Omental fat pad (tissue), 4 donors: ENCODE measurements around the gene B4GALNT3. TPM values are rescaled to one million over a fixed set of nuclear protein-coding genes. Genes with fewer than 3 reads are reported as not detected.

ENCODE experiments used
- ATAC-seq: fragments of 150-250 bp; one replicate; pipeline ENCODE4 v1.9.1; 2016; ENCODE audit warnings: mild to moderate bottlenecking, moderate library complexity; ENCODE audit not compliant: low FRiP score
- DNase-seq: peaks from one replicate; pipeline ENCODE4 v3.0.0-alpha.2; 2019; ENCODE audit warnings: low spot score
- CTCF ChIP-seq, 3 donors: fragments of 450-650 bp; IDR thresholded peaks; one replicate each; pipeline ENCODE4 v1.5.1; 2016 to 2017; ENCODE audit warnings: antibody characterized with exemption in 3 of 3, mild to moderate bottlenecking in 3 of 3, moderate library complexity in 2 of 3
- total RNA-seq, 4 donors: library from RNA; depleted of rRNA; stranded (reverse); fragments of >200 nt; gene quantifications; one replicate each; pipeline ENCODE4 v1.1.0, GENCODE V29; 2016

The B4GALNT3 gene
- total RNA-seq, 4 donors from 2014 or later = 0.13 to 0.60 (median 0.28) TPM; not detected in 1

- no peak for ATAC-seq
- no peak for TF ChIP-seq CTCF (IDR thresholded peaks at IDR 0.05)
- DNase-seq = no peak
Observed at GRCh38 chr12:586318-587071, 126.8 kb downstream of the B4GALNT3 start.

- no peak for DNase-seq
- ATAC-seq = no peak
- no peak for TF ChIP-seq CTCF (IDR thresholded peaks at IDR 0.05)
Observed at GRCh38 chr12:587132-588023, 127.6 kb downstream of the B4GALNT3 start.

DNA sequence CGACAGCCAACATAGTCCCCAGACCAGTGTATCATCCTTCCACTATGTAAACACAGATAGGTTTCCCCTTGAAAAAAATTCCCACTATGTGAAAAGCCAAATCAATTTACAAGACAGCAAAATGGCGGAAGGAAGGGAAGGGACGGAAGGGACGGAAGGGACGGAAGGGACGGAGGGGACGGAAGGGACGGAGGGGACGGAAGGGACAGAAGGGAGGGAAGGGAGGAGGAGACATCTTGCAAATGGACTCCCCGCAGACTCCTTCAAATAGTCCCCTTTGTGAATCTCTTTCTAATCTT is 128.2 kb downstream of the B4GALNT3 start:
- ATAC-seq (no peak), DNase-seq (no peak)
- no peak for TF ChIP-seq CTCF (IDR thresholded peaks at IDR 0.05)

- TF ChIP-seq CTCF (IDR thresholded peaks at IDR 0.05) = no peak
- no peak for ATAC-seq
- no peak for DNase-seq
Observed at GRCh38 chr12:588646-589045, 128.9 kb downstream of the B4GALNT3 start.

GRCh38 chr12:590206-590750 is 130.5 kb downstream of the B4GALNT3 start:
- TF ChIP-seq CTCF (IDR thresholded peaks at IDR 0.05) = no peak
- DNase-seq = no peak

GRCh38 chr12:591167-592023 is 131.7 kb downstream of the B4GALNT3 start:
- no peak for ATAC-seq
- DNase-seq = no peak
- TF ChIP-seq CTCF (IDR thresholded peaks at IDR 0.05) = no peak

More at GRCh38 chr12:590206-590750, 130.5 kb downstream of the B4GALNT3 start:
- no peak for ATAC-seq
